SK-N-SH treated with all-trans-retinoic acid at 6 μM for 48 hours (cell line): Measurements from ENCODE around the gene CHMP4A.

Source experiments
- RARB ChIP-seq: fragments of 250-450 bp; sonication (Bioruptor Pico); IDR thresholded peaks from 2 replicates; pipeline ENCODE4 v1.8.0; 2021; ENCODE audit warnings: mild to moderate bottlenecking, moderate library complexity
- ZFP30 ChIP-seq: fragments of 450-650 bp; formaldehyde crosslinking; IDR thresholded peaks from 2 replicates; pipeline ENCODE4 v1.5.0; 2022; ENCODE audit warnings: mild to moderate bottlenecking, moderate library complexity

DNA sequence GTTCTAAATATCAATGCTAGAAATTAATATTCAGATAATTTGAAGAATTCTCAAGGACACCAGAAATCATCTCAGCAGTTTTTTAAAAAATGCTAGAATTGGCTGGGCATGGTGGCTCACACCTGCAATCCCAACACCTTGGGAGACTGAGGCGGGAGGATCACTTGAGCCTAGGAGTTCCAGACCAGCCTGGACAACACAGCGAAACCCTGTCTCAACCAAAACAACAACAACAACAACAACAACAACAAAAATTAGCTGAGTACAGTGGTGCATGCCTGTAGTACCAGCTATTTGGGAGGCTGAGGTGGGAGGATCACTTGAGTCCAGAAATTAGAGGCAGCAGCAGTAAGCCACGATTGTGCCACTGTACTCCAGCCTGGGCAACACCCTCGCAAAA, 5.8 kb upstream of the CHMP4A start:
- TF ChIP-seq RARB (no peak), ZFP30 (CRISPR knock-in tag) (no peak)
